ENCODE data around the gene AADACL3.

AADACL3 gene

GRCh38 chr1:12760256-12760795 is 44.4 kb downstream of the AADACL3 start:
- no peaks in the 10 kb centered on the region for H3K36me3 Mint-ChIP-seq (ENCODE audit: insufficient read depth)
- peaks cover 56% of the 10 kb centered on the region for H3K27me3 Mint-ChIP-seq
- no peaks in the 10 kb centered on the region for H3K9me3 Mint-ChIP-seq
- ATAC-seq (replicated peaks; ENCODE audit: extremely low read depth, poor library complexity, severe bottlenecking) = no peak
- no peak overlapping the region for H3K27ac Mint-ChIP-seq (ENCODE audit: low read depth)
- H3K4me3 Mint-ChIP-seq = no peak overlapping the region
- no peak for DNase-seq (ENCODE audit: low spot score in 2 of 2)
- H3K4me1 Mint-ChIP-seq = no peaks in the 10 kb centered on the region

DNA sequence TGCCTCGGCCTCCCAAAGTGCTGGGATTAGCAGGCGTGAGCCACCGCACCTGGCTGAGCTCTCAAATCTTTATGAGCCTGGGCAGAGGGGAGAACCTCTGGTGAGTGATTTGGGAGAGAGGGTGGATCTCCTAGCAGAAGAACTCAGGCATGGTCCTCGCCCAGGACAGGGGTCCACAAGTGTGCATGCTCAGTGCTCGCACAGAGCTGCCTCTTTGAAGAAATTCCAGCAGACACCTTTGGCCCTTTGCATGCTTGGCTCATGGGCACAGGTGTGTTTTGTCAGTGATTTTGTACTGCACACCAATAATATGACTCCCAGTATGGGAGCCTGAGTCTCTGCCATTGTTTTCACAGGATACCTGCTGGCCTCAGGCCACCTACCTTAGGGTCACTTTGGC is 45.9 kb downstream of the AADACL3 start:
- no peaks in the 10 kb centered on the region for H3K9me3 Mint-ChIP-seq
- H3K27me3 Mint-ChIP-seq = peaks cover 51% of the 10 kb centered on the region
- no peaks in the 10 kb centered on the region for H3K36me3 Mint-ChIP-seq (ENCODE audit: insufficient read depth)
- H3K4me1 Mint-ChIP-seq = no peaks in the 10 kb centered on the region
- no peak overlapping the region for H3K27ac Mint-ChIP-seq (ENCODE audit: low read depth)
- DNase-seq (ENCODE audit: low spot score in 2 of 2) = no peak
- no peak for ATAC-seq (replicated peaks; ENCODE audit: extremely low read depth, poor library complexity, severe bottlenecking)
- H3K4me3 Mint-ChIP-seq = no peak overlapping the region

- no peaks in the 10 kb centered on the region for H3K4me1 Mint-ChIP-seq
- H3K36me3 Mint-ChIP-seq (ENCODE audit: insufficient read depth) = no peaks in the 10 kb centered on the region
- peaks cover 55% of the 10 kb centered on the region for H3K27me3 Mint-ChIP-seq
- no peaks in the 10 kb centered on the region for H3K9me3 Mint-ChIP-seq
- no peak overlapping the region for H3K4me3 Mint-ChIP-seq
- H3K27ac Mint-ChIP-seq (ENCODE audit: low read depth) = no peak overlapping the region
- no peak for ATAC-seq (replicated peaks; ENCODE audit: extremely low read depth, poor library complexity, severe bottlenecking)
- DNase-seq (ENCODE audit: low spot score in 2 of 2) = no peak
These were observed 46.9 kb downstream of the AADACL3 start for GRCh38 chr1:12762766-12763165.

- H3K4me1 Mint-ChIP-seq = no peaks in the 10 kb centered on the region
- H3K4me3 Mint-ChIP-seq = no peak overlapping the region
- DNase-seq (ENCODE audit: low spot score in 2 of 2) (no peak), ATAC-seq (replicated peaks; ENCODE audit: extremely low read depth, poor library complexity, severe bottlenecking) (no peak)
- no peaks in the 10 kb centered on the region for H3K36me3 Mint-ChIP-seq (ENCODE audit: insufficient read depth)
- H3K9me3 Mint-ChIP-seq = no peaks in the 10 kb centered on the region
- H3K27me3 Mint-ChIP-seq = peaks cover 55% of the 10 kb centered on the region
- H3K27ac Mint-ChIP-seq (ENCODE audit: low read depth) = no peak overlapping the region
These were observed 47.6 kb downstream of the AADACL3 start for GRCh38 chr1:12763479-12763878.

DNA sequence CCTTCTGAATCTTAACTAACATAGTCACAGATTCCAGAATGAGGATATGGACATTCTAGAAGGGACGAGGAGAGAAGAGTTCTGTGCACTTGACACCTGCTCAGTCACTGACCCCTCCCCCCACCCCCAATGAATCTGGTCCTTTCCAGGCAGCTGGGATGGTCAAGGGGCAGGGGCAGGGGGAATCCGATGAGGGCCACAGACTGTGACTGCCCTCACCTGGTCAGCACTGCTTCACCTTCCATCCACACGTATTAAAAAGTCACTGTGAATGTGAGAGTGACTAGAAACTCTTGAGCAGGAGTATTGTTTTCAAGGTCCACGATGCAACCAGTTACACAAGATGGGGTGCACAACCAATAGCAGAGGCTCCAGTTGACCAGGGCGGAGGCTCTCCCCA is 48.1 kb downstream of the AADACL3 start:
- H3K27ac Mint-ChIP-seq (ENCODE audit: low read depth) = no peak overlapping the region
- peaks cover 55% of the 10 kb centered on the region for H3K27me3 Mint-ChIP-seq
- no peak overlapping the region for H3K4me3 Mint-ChIP-seq
- DNase-seq (ENCODE audit: low spot score in 2 of 2) (no peak), ATAC-seq (replicated peaks; ENCODE audit: extremely low read depth, poor library complexity, severe bottlenecking) (no peak)
- no peaks in the 10 kb centered on the region for H3K9me3 Mint-ChIP-seq
- H3K4me1 Mint-ChIP-seq = no peaks in the 10 kb centered on the region
- H3K36me3 Mint-ChIP-seq (ENCODE audit: insufficient read depth) = no peaks in the 10 kb centered on the region

- Mint-ChIP-seq H3K4me1 (no peaks in the 10 kb centered on the region), H3K27ac (ENCODE audit: low read depth) (no peak overlapping the region), H3K36me3 (ENCODE audit: insufficient read depth) (no peaks in the 10 kb centered on the region), H3K27me3 (peaks cover 81% of the 10 kb centered on the region), H3K4me3 (no peak overlapping the region), H3K9me3 (no peaks in the 10 kb centered on the region)
- no peak for DNase-seq (ENCODE audit: low spot score in 2 of 2)
- no peak for ATAC-seq (replicated peaks; ENCODE audit: extremely low read depth, poor library complexity, severe bottlenecking)
These were observed 53.1 kb downstream of the AADACL3 start for GRCh38 chr1:12769031-12769430.

DNA sequence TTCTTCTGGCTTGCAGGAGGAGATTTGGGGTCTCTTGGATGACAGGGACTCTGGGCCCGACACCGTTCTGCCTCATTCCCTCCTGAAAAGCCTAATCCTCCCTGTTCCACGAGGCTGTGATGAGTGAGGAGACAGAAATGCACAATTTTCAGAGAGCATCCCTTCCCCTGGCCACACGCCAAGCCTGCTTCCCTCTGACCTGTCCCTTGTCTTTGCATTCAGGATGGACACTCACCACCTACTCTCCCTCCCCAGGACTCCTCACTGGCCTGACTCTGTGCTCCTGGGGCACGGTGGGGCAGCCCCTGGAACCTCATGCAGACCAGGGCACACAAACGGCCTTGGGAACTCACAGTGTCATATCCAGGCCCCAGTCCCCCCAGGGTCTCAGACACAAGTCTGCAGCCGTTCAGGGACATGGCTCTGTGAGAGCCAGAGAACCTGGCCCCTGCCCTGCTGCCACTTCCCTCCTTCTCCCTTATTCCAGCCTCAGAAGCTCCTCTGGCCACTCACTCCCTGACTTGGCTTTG is 54.1 kb downstream of the AADACL3 start:
- Mint-ChIP-seq H3K36me3 (ENCODE audit: insufficient read depth) (no peaks in the 10 kb centered on the region), H3K4me1 (no peaks in the 10 kb centered on the region), H3K27ac (ENCODE audit: low read depth) (no peak overlapping the region), H3K4me3 (no peak overlapping the region), H3K9me3 (no peaks in the 10 kb centered on the region), H3K27me3 (peaks cover 89% of the 10 kb centered on the region)
- no peak for DNase-seq (ENCODE audit: low spot score in 2 of 2)
- no peak for ATAC-seq (replicated peaks; ENCODE audit: extremely low read depth, poor library complexity, severe bottlenecking)

GRCh38 chr1:12770620-12771019 is 54.7 kb downstream of the AADACL3 start:
- ATAC-seq (replicated peaks; ENCODE audit: extremely low read depth, poor library complexity, severe bottlenecking) (no peak), DNase-seq (ENCODE audit: low spot score in 2 of 2) (no peak)
- Mint-ChIP-seq H3K27ac (ENCODE audit: low read depth) (no peak overlapping the region), H3K9me3 (no peaks in the 10 kb centered on the region), H3K4me3 (no peak overlapping the region), H3K4me1 (no peaks in the 10 kb centered on the region), H3K27me3 (peaks cover 93% of the 10 kb centered on the region), H3K36me3 (ENCODE audit: insufficient read depth) (no peaks in the 10 kb centered on the region)

GRCh38 chr1:12771186-12771585 is 55.3 kb downstream of the AADACL3 start:
- ATAC-seq (replicated peaks; ENCODE audit: extremely low read depth, poor library complexity, severe bottlenecking) (no peak), DNase-seq (ENCODE audit: low spot score in 2 of 2) (no peak)
- no peaks in the 10 kb centered on the region for H3K4me1 Mint-ChIP-seq
- peaks cover 94% of the 10 kb centered on the region for H3K27me3 Mint-ChIP-seq
- no peaks in the 10 kb centered on the region for H3K9me3 Mint-ChIP-seq
- H3K36me3 Mint-ChIP-seq (ENCODE audit: insufficient read depth) = no peaks in the 10 kb centered on the region
- no peak overlapping the region for H3K27ac Mint-ChIP-seq (ENCODE audit: low read depth)
- no peak overlapping the region for H3K4me3 Mint-ChIP-seq

- Mint-ChIP-seq H3K9me3 (no peaks in the 10 kb centered on the region), H3K4me3 (no peak overlapping the region), H3K27me3 (peaks cover 96% of the 10 kb centered on the region), H3K36me3 (ENCODE audit: insufficient read depth) (no peaks in the 10 kb centered on the region), H3K4me1 (no peaks in the 10 kb centered on the region), H3K27ac (ENCODE audit: low read depth) (no peak overlapping the region)
- DNase-seq (ENCODE audit: low spot score in 2 of 2) (no peak), ATAC-seq (replicated peaks; ENCODE audit: extremely low read depth, poor library complexity, severe bottlenecking) (no peak)
These were observed 56.6 kb downstream of the AADACL3 start for GRCh38 chr1:12772520-12772919.

DNA sequence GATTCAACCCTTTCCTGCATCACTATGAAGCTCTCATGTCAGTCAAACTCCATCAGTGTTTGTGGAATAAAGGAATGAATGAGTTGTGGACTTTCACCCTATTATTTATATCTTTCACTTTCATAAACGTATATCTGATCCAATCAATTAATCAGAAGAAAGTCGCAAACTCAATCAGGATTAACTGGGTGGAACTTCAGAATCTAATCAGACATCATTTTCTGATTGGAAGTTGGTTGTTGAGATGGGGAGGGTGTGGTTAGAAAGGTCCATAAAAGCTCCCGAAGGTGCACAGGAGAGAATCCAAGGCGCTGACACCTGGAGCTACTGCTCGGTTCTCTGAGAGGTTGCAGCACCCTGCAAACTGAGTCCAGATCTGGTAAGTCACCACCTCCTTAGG is 57.5 kb downstream of the AADACL3 start, which contains the start of gene PRAMEF12:
Gene PRAMEF12, plus strand, starts transcription at position 301 of the 400 bp plus-strand sequence. CDS start 1,130 bp downstream, outside the sequence.
- Mint-ChIP-seq H3K27ac (ENCODE audit: low read depth) (no peak within 1 kb of the TSS), H3K27me3 (peaks cover 96% of the 10 kb centered on the region)

DNA sequence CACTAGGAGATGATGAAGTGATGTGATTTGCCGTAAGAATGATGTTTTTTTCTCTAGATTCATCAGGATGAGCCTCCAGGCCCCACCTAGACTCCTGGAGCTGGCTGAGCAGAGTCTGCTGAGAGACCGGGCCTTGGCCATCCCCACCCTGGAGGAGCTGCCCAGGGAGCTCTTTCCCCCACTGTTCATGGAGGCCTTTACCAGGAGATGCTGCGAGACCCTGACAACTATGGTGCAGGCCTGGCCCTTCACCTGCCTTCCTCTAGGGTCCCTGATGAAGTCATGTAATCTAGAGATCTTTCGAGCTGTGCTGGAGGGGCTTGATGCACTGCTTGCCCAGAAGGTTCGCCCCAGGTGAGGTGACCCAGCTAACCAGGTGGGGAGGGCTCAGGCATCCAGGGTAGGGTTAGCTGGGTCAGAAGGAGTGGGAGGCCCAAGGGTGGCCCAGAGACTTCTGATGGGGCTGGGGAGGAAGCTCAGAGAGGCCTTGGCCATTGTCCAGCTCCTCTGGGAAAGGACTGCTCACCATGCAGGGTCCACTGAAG is 59.0 kb downstream of the AADACL3 start:
- Mint-ChIP-seq H3K4me3 (no peak overlapping the region), H3K36me3 (ENCODE audit: insufficient read depth) (no peaks in the 10 kb centered on the region), H3K4me1 (no peaks in the 10 kb centered on the region), H3K27ac (ENCODE audit: low read depth) (no peak overlapping the region), H3K27me3 (peaks cover 96% of the 10 kb centered on the region), H3K9me3 (no peaks in the 10 kb centered on the region)
- ATAC-seq (replicated peaks; ENCODE audit: extremely low read depth, poor library complexity, severe bottlenecking) (no peak), DNase-seq (ENCODE audit: low spot score in 2 of 2) (no peak)

More for the DNA sequence above, 57.5 kb downstream of the AADACL3 start, which contains the start of gene PRAMEF12:
- H3K9me3 Mint-ChIP-seq = no peaks in the 10 kb centered on the region
- no peak within 1 kb of the TSS for H3K4me3 Mint-ChIP-seq
- DNase-seq (ENCODE audit: low spot score in 2 of 2) (no peak), ATAC-seq (replicated peaks; ENCODE audit: extremely low read depth, poor library complexity, severe bottlenecking) (no peak)
- H3K4me1 Mint-ChIP-seq = no peaks in the 10 kb centered on the region
- no peaks in the 10 kb centered on the region for H3K36me3 Mint-ChIP-seq (ENCODE audit: insufficient read depth)

DNA sequence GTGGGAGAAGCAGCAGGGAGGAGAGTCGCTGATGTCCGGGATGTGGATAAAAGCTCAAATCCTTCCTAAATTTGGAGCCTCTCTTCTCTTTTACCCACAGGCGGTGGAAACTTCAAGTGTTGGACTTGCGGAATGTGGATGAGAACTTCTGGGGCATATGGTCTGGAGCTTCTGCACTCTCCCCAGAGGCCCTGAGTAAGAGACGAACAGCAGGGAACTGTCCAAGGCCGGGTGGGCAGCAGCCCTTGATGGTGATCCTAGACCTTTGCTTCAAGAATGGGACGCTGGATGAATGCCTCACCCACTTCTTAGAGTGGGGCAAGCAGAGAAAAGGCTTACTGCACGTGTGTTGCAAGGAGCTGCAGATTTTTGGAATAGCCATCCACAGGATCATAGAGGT is 59.5 kb downstream of the AADACL3 start:
- Mint-ChIP-seq H3K9me3 (no peaks in the 10 kb centered on the region), H3K4me1 (no peaks in the 10 kb centered on the region), H3K27ac (ENCODE audit: low read depth) (no peak overlapping the region), H3K36me3 (ENCODE audit: insufficient read depth) (no peaks in the 10 kb centered on the region), H3K4me3 (no peak overlapping the region), H3K27me3 (peaks cover 91% of the 10 kb centered on the region)
- DNase-seq (ENCODE audit: low spot score in 2 of 2) = no peak
- ATAC-seq (replicated peaks; ENCODE audit: extremely low read depth, poor library complexity, severe bottlenecking) = no peak
